ENCODE data around the gene AADAC. TPM values are rescaled to one million over a fixed set of nuclear protein-coding genes. Genes with fewer than 3 reads are reported as not detected.
"Not testable (repeated sequence)": the region's sequence is repeated elsewhere in the genome, so short reads cannot be mapped to it uniquely, and the experiment has no call there.

AADAC gene, protein sequence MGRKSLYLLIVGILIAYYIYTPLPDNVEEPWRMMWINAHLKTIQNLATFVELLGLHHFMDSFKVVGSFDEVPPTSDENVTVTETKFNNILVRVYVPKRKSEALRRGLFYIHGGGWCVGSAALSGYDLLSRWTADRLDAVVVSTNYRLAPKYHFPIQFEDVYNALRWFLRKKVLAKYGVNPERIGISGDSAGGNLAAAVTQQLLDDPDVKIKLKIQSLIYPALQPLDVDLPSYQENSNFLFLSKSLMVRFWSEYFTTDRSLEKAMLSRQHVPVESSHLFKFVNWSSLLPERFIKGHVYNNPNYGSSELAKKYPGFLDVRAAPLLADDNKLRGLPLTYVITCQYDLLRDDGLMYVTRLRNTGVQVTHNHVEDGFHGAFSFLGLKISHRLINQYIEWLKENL
- total RNA-seq: 1 to 10 TPM in 2 of 4 donors, under 1 TPM in 2; 0.35 to 6.5 (median 1.0) TPM

DNA sequence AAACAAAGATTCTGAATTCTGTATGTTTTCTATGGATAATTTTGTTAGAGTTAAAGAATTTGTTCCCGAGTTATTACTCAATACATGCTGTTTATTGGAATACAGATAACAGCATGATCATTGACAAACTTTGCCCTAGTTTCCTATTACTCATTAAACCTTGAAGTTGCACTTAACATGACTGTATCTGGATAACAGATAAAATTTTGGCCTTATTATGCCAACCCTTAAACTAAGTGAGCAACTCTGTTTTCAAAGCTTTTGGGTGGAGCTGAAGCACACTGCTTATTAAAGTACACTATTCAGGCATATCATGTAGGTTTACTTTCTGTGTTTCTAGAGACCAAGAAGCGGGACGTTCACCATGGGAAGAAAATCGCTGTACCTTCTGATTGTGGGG lies at the start of gene AADAC:
Gene AADAC, plus strand, starts transcription at position 318 of the 400 bp plus-strand sequence. Its CDS starts 47 bp downstream, at position 365.
- H3K36me3 ChIP-seq: no peaks in the 10 kb centered on the region
- H3K27ac ChIP-seq: peak within 1 kb of the TSS in 3 of 4 donors; percentile 22 to 86 (median 84)
- H3K27me3 ChIP-seq: no peaks in the 10 kb centered on the region
- intact Hi-C loops (cut with DNase I): no loop called here
- H3K9me3 ChIP-seq: no peaks in the 10 kb centered on the region
- 87 to 99% methylated on average over 4 of the region's 4 CpGs for whole genome bisulfite sequencing, 2 donors
- DNase-seq: no peak
- no peak within 1 kb of the TSS for H3K4me3 ChIP-seq
- peaks cover 5 to 57% (median 8%) of the 10 kb centered on the region in 3 donors for H3K4me1 ChIP-seq
- TF ChIP-seq, protein P1, sequence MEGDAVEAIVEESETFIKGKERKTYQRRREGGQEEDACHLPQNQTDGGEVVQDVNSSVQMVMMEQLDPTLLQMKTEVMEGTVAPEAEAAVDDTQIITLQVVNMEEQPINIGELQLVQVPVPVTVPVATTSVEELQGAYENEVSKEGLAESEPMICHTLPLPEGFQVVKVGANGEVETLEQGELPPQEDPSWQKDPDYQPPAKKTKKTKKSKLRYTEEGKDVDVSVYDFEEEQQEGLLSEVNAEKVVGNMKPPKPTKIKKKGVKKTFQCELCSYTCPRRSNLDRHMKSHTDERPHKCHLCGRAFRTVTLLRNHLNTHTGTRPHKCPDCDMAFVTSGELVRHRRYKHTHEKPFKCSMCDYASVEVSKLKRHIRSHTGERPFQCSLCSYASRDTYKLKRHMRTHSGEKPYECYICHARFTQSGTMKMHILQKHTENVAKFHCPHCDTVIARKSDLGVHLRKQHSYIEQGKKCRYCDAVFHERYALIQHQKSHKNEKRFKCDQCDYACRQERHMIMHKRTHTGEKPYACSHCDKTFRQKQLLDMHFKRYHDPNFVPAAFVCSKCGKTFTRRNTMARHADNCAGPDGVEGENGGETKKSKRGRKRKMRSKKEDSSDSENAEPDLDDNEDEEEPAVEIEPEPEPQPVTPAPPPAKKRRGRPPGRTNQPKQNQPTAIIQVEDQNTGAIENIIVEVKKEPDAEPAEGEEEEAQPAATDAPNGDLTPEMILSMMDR (IDR thresholded peaks at IDR 0.05): no peak
- no peak for TF ChIP-seq POLR2A (IDR thresholded peaks at IDR 0.05)

DNA sequence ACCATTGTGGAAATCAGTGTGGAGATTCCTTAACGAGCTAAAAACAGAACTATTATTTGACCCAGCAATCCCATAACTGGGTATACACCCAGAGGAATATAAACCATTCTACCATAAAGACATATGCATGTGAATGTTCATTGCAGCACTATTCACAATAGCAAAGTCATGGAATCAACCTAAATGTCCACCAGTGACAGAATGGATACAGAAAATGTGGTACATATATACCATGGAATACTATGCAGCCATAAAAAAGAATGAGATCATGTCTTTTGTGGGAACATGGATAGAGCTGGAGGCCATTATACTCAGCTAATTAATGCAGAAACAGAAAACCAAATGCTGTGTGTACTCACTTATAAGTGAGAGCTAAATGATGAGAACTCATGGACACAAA lies 49.2 kb upstream of the AADAC start:
- WGBS, 2 donors: 75 to 79% methylated on average over 1 of the region's 1 CpG
- intact Hi-C loops (cut with DNase I); H3K36me3 ChIP-seq; DNase-seq; H3K27me3 ChIP-seq; H3K4me3 ChIP-seq; H3K9me3 ChIP-seq; H3K4me1 ChIP-seq; H3K27ac ChIP-seq: not testable (repeated sequence)

DNA sequence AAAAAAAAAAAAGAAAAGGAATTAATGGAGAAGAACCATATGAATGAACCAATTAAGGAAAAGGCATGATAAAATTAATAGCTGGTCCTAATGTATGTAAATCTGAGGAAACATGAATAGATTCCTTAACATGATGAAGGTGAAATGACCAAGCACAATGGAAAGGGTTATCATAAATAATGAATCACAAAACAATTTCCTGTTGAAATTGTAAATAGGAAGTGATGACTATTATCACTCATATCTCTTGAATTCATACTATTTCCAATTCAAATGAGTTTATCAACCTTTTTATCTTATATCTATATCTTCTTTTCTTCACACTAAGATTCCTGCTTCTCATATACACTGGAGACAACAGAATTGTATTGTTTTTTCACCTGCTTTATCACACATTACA lies 48.2 kb upstream of the AADAC start:
- intact Hi-C loops (cut with DNase I): no loop called here
- Histone ChIP-seq H3K4me3 (no peak overlapping the region), H3K4me1 (peaks cover under 1 to 16% (median 11%) of the 10 kb centered on the region in 3 donors), H3K36me3 (no peaks in the 10 kb centered on the region), H3K9me3 (peaks cover 0 to 3% (median 0%) of the 10 kb centered on the region in 3 donors), H3K27ac (no peak overlapping the region), H3K27me3 (no peaks in the 10 kb centered on the region)
- TF ChIP-seq, protein P1 (IDR thresholded peaks at IDR 0.05): no peak
- TF ChIP-seq POLR2A (IDR thresholded peaks at IDR 0.05): no peak
- no peak for DNase-seq

DNA sequence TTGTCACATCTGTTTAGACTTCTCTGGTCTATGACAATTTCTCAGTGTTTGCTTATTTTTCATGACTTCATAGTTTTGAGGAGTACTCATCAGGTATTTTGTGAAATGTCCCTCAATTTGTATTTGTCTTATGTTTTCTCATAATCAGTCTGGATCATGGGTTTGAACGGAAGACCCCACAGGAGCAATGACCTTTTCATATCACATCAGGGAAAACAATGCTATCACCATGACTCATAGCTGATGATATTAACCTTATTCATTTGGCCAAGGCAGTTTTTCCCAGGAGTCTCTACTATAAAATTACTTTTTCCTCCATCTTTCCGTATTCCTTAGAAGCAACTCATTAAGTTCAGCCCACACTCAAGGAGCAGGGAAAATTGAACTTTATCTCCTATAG lies 47.5 kb upstream of the AADAC start:
- 70 to 76% methylated on average over 2 of the region's 2 CpGs for WGBS, 2 donors
- H3K36me3 ChIP-seq: no peaks in the 10 kb centered on the region
- peaks cover 0 to 3% (median 0%) of the 10 kb centered on the region in 3 donors for H3K9me3 ChIP-seq
- no peaks in the 10 kb centered on the region for H3K27me3 ChIP-seq
- no peak overlapping the region for H3K4me3 ChIP-seq
- intact Hi-C loops (cut with DNase I): no loop called here
- H3K4me1 ChIP-seq: peaks cover 4 to 24% (median 18%) of the 10 kb centered on the region in 3 donors
- no peak for DNase-seq
- TF ChIP-seq POLR2A (IDR thresholded peaks at IDR 0.05): no peak
- TF ChIP-seq, protein P1 (IDR thresholded peaks at IDR 0.05): no peak
- H3K27ac ChIP-seq: no peak overlapping the region

DNA sequence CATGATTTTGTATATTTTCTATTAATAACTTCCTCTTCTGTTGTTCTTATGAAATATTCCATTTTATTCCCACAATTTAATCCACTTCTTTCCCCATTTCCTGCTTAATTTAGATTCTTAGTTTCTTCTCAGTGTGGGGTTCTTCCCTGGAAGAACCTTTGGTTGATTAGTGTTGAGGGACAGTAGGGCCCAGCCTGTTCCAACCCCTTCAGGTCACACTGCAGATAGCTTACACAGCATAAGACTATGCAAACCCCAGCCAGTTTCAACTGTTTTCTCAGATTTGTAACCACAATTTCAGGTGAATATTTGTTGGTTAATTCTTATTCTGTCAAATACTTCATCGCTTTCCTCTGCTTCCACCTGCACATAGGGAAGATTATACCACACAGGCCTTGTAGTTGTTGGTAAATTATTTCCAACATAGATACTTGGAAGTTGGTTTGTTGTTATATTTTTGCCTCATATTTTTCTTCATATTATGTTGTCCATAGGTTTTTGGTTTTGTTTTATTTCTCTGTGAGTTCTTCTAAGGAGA lies 45.5 kb upstream of the AADAC start:
- Histone ChIP-seq H3K27ac (peak overlapping the region in 1 of 4 donors; percentile 6), H3K36me3 (no peaks in the 10 kb centered on the region), H3K9me3 (peaks cover 0 to 3% (median 0%) of the 10 kb centered on the region in 3 donors), H3K4me1 (peaks cover 4 to 40% (median 25%) of the 10 kb centered on the region in 3 donors), H3K4me3 (no peak overlapping the region), H3K27me3 (no peaks in the 10 kb centered on the region)
- WGBS, 2 donors: 49 to 94% methylated on average over 1 of the region's 1 CpG
- intact Hi-C loops (cut with DNase I): no loop called here
- DNase-seq: no peak
- TF ChIP-seq POLR2A (IDR thresholded peaks at IDR 0.05): no peak
- TF ChIP-seq, protein P1 (IDR thresholded peaks at IDR 0.05): no peak
